ENCODE measurements around the gene DLG1.

DLG1 gene

GRCh38 chr3:197237897-197238296 lies 60.5 kb downstream of the DLG1 start:
- TF ChIP-seq POLR2AphosphoS5 (IDR thresholded peaks at IDR 0.05; ENCODE audit: low read depth, low read length), result no peak
- TF ChIP-seq TAF1 (IDR thresholded peaks at IDR 0.05; ENCODE audit: borderline replicate concordance, insufficient read depth, low read length), result no peak
- TF ChIP-seq SIN3A (IDR thresholded peaks at IDR 0.05; ENCODE audit: borderline replicate concordance, insufficient read depth, low read length), result no peak
- no peak for TF ChIP-seq FOXP2 (optimal IDR thresholded peaks at IDR 0.05; ENCODE audit: borderline replicate concordance, extremely low read depth, extremely low read length, insufficient read depth)
- TF ChIP-seq, protein P1, sequence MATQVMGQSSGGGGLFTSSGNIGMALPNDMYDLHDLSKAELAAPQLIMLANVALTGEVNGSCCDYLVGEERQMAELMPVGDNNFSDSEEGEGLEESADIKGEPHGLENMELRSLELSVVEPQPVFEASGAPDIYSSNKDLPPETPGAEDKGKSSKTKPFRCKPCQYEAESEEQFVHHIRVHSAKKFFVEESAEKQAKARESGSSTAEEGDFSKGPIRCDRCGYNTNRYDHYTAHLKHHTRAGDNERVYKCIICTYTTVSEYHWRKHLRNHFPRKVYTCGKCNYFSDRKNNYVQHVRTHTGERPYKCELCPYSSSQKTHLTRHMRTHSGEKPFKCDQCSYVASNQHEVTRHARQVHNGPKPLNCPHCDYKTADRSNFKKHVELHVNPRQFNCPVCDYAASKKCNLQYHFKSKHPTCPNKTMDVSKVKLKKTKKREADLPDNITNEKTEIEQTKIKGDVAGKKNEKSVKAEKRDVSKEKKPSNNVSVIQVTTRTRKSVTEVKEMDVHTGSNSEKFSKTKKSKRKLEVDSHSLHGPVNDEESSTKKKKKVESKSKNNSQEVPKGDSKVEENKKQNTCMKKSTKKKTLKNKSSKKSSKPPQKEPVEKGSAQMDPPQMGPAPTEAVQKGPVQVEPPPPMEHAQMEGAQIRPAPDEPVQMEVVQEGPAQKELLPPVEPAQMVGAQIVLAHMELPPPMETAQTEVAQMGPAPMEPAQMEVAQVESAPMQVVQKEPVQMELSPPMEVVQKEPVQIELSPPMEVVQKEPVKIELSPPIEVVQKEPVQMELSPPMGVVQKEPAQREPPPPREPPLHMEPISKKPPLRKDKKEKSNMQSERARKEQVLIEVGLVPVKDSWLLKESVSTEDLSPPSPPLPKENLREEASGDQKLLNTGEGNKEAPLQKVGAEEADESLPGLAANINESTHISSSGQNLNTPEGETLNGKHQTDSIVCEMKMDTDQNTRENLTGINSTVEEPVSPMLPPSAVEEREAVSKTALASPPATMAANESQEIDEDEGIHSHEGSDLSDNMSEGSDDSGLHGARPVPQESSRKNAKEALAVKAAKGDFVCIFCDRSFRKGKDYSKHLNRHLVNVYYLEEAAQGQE (IDR thresholded peaks at IDR 0.05; ENCODE audit: insufficient read depth in 1 of 2, low read depth in 2 of 2, low read length in 2 of 2), result no peak

- TF ChIP-seq TAF1 (IDR thresholded peaks at IDR 0.05; ENCODE audit: borderline replicate concordance, insufficient read depth, low read length), result no peak
- TF ChIP-seq, protein P1 (IDR thresholded peaks at IDR 0.05; ENCODE audit: insufficient read depth in 1 of 2, low read depth in 2 of 2, low read length in 2 of 2), result no peak
- no peak for TF ChIP-seq SIN3A (IDR thresholded peaks at IDR 0.05; ENCODE audit: borderline replicate concordance, insufficient read depth, low read length)
- no peak for TF ChIP-seq POLR2AphosphoS5 (IDR thresholded peaks at IDR 0.05; ENCODE audit: low read depth, low read length)
- TF ChIP-seq FOXP2 (optimal IDR thresholded peaks at IDR 0.05; ENCODE audit: borderline replicate concordance, extremely low read depth, extremely low read length, insufficient read depth), result no peak
Observed at GRCh38 chr3:197236362-197236761, 62.0 kb downstream of the DLG1 start.

- TF ChIP-seq TAF1 (IDR thresholded peaks at IDR 0.05; ENCODE audit: borderline replicate concordance, insufficient read depth, low read length), result no peak
Observed at GRCh38 chr3:197234947-197235914, 63.2 kb downstream of the DLG1 start.

- TF ChIP-seq TAF1 (IDR thresholded peaks at IDR 0.05; ENCODE audit: borderline replicate concordance, insufficient read depth, low read length), result no peak
- TF ChIP-seq, protein P1 (IDR thresholded peaks at IDR 0.05; ENCODE audit: insufficient read depth in 1 of 2, low read depth in 2 of 2, low read length in 2 of 2), result no peak
- no peak for TF ChIP-seq POLR2AphosphoS5 (IDR thresholded peaks at IDR 0.05; ENCODE audit: low read depth, low read length)
Observed at GRCh38 chr3:197231321-197231720, 67.1 kb downstream of the DLG1 start.

GRCh38 chr3:197229836-197230235 lies 68.6 kb downstream of the DLG1 start:
- TF ChIP-seq FOXP2 (optimal IDR thresholded peaks at IDR 0.05; ENCODE audit: borderline replicate concordance, extremely low read depth, extremely low read length, insufficient read depth) (no peak), POLR2AphosphoS5 (IDR thresholded peaks at IDR 0.05; ENCODE audit: low read depth, low read length) (no peak), SIN3A (IDR thresholded peaks at IDR 0.05; ENCODE audit: borderline replicate concordance, insufficient read depth, low read length) (no peak), TAF1 (IDR thresholded peaks at IDR 0.05; ENCODE audit: borderline replicate concordance, insufficient read depth, low read length) (no peak)
- TF ChIP-seq, protein P1 (IDR thresholded peaks at IDR 0.05; ENCODE audit: insufficient read depth in 1 of 2, low read depth in 2 of 2, low read length in 2 of 2), result no peak
